ENCODE measurements around the gene SEC14L5.
"Not testable (repeated sequence)": the region's sequence is repeated elsewhere in the genome, so short reads cannot be mapped to it uniquely, and the experiment has no call there.

The SEC14L5 gene

GRCh38 chr16:4966736-4967453 is 8.8 kb downstream of the SEC14L5 start:
- Histone ChIP-seq H3K4me3 (IDR thresholded peaks at IDR 0.05; ENCODE audit: insufficient read depth, low read depth, low read length) (no peak overlapping the region), H3K27me3 (ENCODE audit: insufficient read depth, low read depth) (no peaks in the 10 kb centered on the region), H2AFZ (ENCODE audit: low read depth) (no peak overlapping the region), H3K36me3 (ENCODE audit: insufficient read depth) (no peaks in the 10 kb centered on the region), H4K20me1 (ENCODE audit: insufficient read depth) (no peaks in the 10 kb centered on the region), H3K27ac (no peak overlapping the region), H3K9ac (no peak overlapping the region), H3K4me1 (ENCODE audit: low read depth, poor library complexity, severe bottlenecking) (peaks cover 32% of the 10 kb centered on the region), H3K79me2 (ENCODE audit: insufficient read depth, low read depth) (no peaks in the 10 kb centered on the region), H3K4me2 (no peak overlapping the region)
- TF ChIP-seq CTCF (conservative IDR thresholded peaks at IDR 0.05; ENCODE audit: low read depth, low read length), result no peak

GRCh38 chr16:4968278-4968677 is 10.1 kb downstream of the SEC14L5 start:
- H4K20me1 ChIP-seq (ENCODE audit: insufficient read depth); H3K79me2 ChIP-seq (ENCODE audit: insufficient read depth, low read depth); H3K36me3 ChIP-seq (ENCODE audit: insufficient read depth); H2AFZ ChIP-seq (ENCODE audit: low read depth); H3K9ac ChIP-seq; H3K4me3 ChIP-seq (IDR thresholded peaks at IDR 0.05; ENCODE audit: insufficient read depth, low read depth, low read length); H3K4me2 ChIP-seq; H3K27me3 ChIP-seq (ENCODE audit: insufficient read depth, low read depth); H3K27ac ChIP-seq: not testable (repeated sequence)
- H3K4me1 ChIP-seq (ENCODE audit: low read depth, poor library complexity, severe bottlenecking), result peaks cover 18% of the 10 kb centered on the region

GRCh38 chr16:4968879-4969483 is 10.9 kb downstream of the SEC14L5 start:
- H3K36me3 ChIP-seq (ENCODE audit: insufficient read depth), result no peaks in the 10 kb centered on the region
- H4K20me1 ChIP-seq (ENCODE audit: insufficient read depth), result no peaks in the 10 kb centered on the region
- no peaks in the 10 kb centered on the region for H3K79me2 ChIP-seq (ENCODE audit: insufficient read depth, low read depth)
- H3K9ac ChIP-seq, result no peak overlapping the region
- H3K27me3 ChIP-seq (ENCODE audit: insufficient read depth, low read depth), result no peaks in the 10 kb centered on the region
- peaks cover 12% of the 10 kb centered on the region for H3K4me1 ChIP-seq (ENCODE audit: low read depth, poor library complexity, severe bottlenecking)
- H3K4me3 ChIP-seq (IDR thresholded peaks at IDR 0.05; ENCODE audit: insufficient read depth, low read depth, low read length), result no peak overlapping the region
- H3K4me2 ChIP-seq, result no peak overlapping the region
- no peak overlapping the region for H3K27ac ChIP-seq
- TF ChIP-seq CTCF (conservative IDR thresholded peaks at IDR 0.05; ENCODE audit: low read depth, low read length), result no peak
- no peak overlapping the region for H2AFZ ChIP-seq (ENCODE audit: low read depth)

- no peaks in the 10 kb centered on the region for H3K27me3 ChIP-seq (ENCODE audit: insufficient read depth, low read depth)
- H3K9ac ChIP-seq, result no peak overlapping the region
- H3K79me2 ChIP-seq (ENCODE audit: insufficient read depth, low read depth), result no peaks in the 10 kb centered on the region
- no peak overlapping the region for H3K27ac ChIP-seq
- no peak overlapping the region for H3K4me2 ChIP-seq
- no peak overlapping the region for H2AFZ ChIP-seq (ENCODE audit: low read depth)
- H3K4me1 ChIP-seq (ENCODE audit: low read depth, poor library complexity, severe bottlenecking), result peaks cover 12% of the 10 kb centered on the region
- H4K20me1 ChIP-seq (ENCODE audit: insufficient read depth), result no peaks in the 10 kb centered on the region
- H3K36me3 ChIP-seq (ENCODE audit: insufficient read depth), result no peaks in the 10 kb centered on the region
- no peak for TF ChIP-seq CTCF (conservative IDR thresholded peaks at IDR 0.05; ENCODE audit: low read depth, low read length)
- H3K4me3 ChIP-seq (IDR thresholded peaks at IDR 0.05; ENCODE audit: insufficient read depth, low read depth, low read length), result no peak overlapping the region
These were observed 11.9 kb downstream of the SEC14L5 start for GRCh38 chr16:4970010-4970409.

- Histone ChIP-seq H3K27me3 (ENCODE audit: insufficient read depth, low read depth) (no peaks in the 10 kb centered on the region), H3K9ac (no peak overlapping the region), H3K4me1 (ENCODE audit: low read depth, poor library complexity, severe bottlenecking) (peaks cover 12% of the 10 kb centered on the region), H3K36me3 (ENCODE audit: insufficient read depth) (no peaks in the 10 kb centered on the region), H3K27ac (no peak overlapping the region), H2AFZ (ENCODE audit: low read depth) (no peak overlapping the region), H3K4me2 (no peak overlapping the region), H4K20me1 (ENCODE audit: insufficient read depth) (no peaks in the 10 kb centered on the region), H3K79me2 (ENCODE audit: insufficient read depth, low read depth) (no peaks in the 10 kb centered on the region), H3K4me3 (IDR thresholded peaks at IDR 0.05; ENCODE audit: insufficient read depth, low read depth, low read length) (no peak overlapping the region)
- TF ChIP-seq CTCF (conservative IDR thresholded peaks at IDR 0.05; ENCODE audit: low read depth, low read length), result no peak
These were observed 14.9 kb downstream of the SEC14L5 start for GRCh38 chr16:4972938-4973587.

Measured in KMS-11 (cell line).